Stimulated activated naive CD8-positive, alpha-beta T cell treated with anti-CD3 and anti-CD28 coated beads, Interleukin-15, Interleukin-2, amounts not matched to agents 100 U/mL and 50 U/mL, for 24 hours (primary cell): ENCODE data around the gene UBE2J2.

Experiments used
- ATAC-seq: fragments of 150-1000 bp; cut with Tn5 transposase; one replicate; pipeline ENCODE4 v1.10.0; 2021
- DNase-seq: peaks from one replicate; pipeline ENCODE4 v3.0.0; 2021

Gene UBE2J2

GRCh38 chr1:1295154-1295923, 21.7 kb upstream of the UBE2J2 start:
- DNase-seq (no peak), ATAC-seq (no peak)

GRCh38 chr1:1294250-1294890, 20.7 kb upstream of the UBE2J2 start:
- ATAC-seq, result no peak
- no peak for DNase-seq

- no peak for DNase-seq
- peak; percentile 15 for ATAC-seq
Observed at GRCh38 chr1:1293263-1294249, 19.9 kb upstream of the UBE2J2 start.

- ATAC-seq (no peak), DNase-seq (no peak)
Observed at GRCh38 chr1:1292851-1293250, 19.2 kb upstream of the UBE2J2 start.

- ATAC-seq, result no peak
- DNase-seq, result no peak
Observed at GRCh38 chr1:1292442-1292779, 18.8 kb upstream of the UBE2J2 start.

GRCh38 chr1:1291548-1292441, 18.1 kb upstream of the UBE2J2 start:
- peak; percentile 35 for ATAC-seq
- peak; percentile 63 for DNase-seq

- ATAC-seq (no peak), DNase-seq (no peak)
Observed at GRCh38 chr1:1291023-1291528, 17.4 kb upstream of the UBE2J2 start.

- ATAC-seq, result peak; percentile 44
- DNase-seq, result peak; percentile 75
Observed at GRCh38 chr1:1290238-1290731, 16.6 kb upstream of the UBE2J2 start.

GRCh38 chr1:1287288-1288110, 13.8 kb upstream of the UBE2J2 start:
- DNase-seq, result no peak
- no peak for ATAC-seq

GRCh38 chr1:1286313-1287261, 12.9 kb upstream of the UBE2J2 start:
- no peak for DNase-seq

GRCh38 chr1:1285611-1286311, 12.1 kb upstream of the UBE2J2 start:
- no peak for ATAC-seq
- DNase-seq, result no peak

More at GRCh38 chr1:1286313-1287261, 12.9 kb upstream of the UBE2J2 start:
- ATAC-seq, result no peak

GRCh38 chr1:1285102-1285571, 11.5 kb upstream of the UBE2J2 start:
- no peak for DNase-seq
- ATAC-seq, result no peak

- ATAC-seq (no peak), DNase-seq (no peak)
Observed at GRCh38 chr1:1284221-1285101, 10.8 kb upstream of the UBE2J2 start.

- ATAC-seq (no peak), DNase-seq (no peak)
Observed at GRCh38 chr1:1283821-1284220, 10.2 kb upstream of the UBE2J2 start.

GRCh38 chr1:1282998-1283397, 9.3 kb upstream of the UBE2J2 start:
- ATAC-seq, result peak; percentile 11
- DNase-seq, result peak; percentile 35

GRCh38 chr1:1281533-1282321, 8.1 kb upstream of the UBE2J2 start:
- no peak for DNase-seq
- peak; percentile 42 for ATAC-seq
